ENCODE results near the gene EHMT2.
"Not testable (repeated sequence)": the region's sequence is repeated elsewhere in the genome, so short reads cannot be mapped to it uniquely, and the experiment has no call there.

GRCh38 chr6:31906727-31907126, 9.2 kb upstream of the EHMT2 start:
- TF ChIP-seq CTCF (IDR thresholded peaks at IDR 0.05; ENCODE audit: low read depth, low read length); EZH2phosphoT487 (IDR thresholded peaks at IDR 0.05; ENCODE audit: low read depth): not testable (repeated sequence)

Data from OCI-LY3 (cell line).